WTC11 (cell line): ENCODE results near the gene IFIH1. TPM values are rescaled to one million over a fixed set of nuclear protein-coding genes. Genes with fewer than 3 reads are reported as not detected.
A peak's percentile ranks its signal among the peaks of the same experiment; 100 is the strongest.

Experiments
- ATAC-seq: fragments of 200-7000 bp; cut with Tn5 transposase; 2 replicates; pipeline ENCODE4 v1.10.0; 2021; ENCODE audit warnings: mild to moderate bottlenecking, moderate library complexity
- CTCF ChIA-PET: fragments of 300-600 bp; sonication (Branson Sonifier 250); formaldehyde crosslinking; loops from one replicate; lab custom pipeline; 2021; ENCODE audit warnings: antibody characterized with exemption; lab: Charles Lee
- POLR2A ChIA-PET: fragments of 350-600 bp; sonication (Branson Sonifier 250); formaldehyde crosslinking; loops from one replicate; lab custom pipeline; 2021; ENCODE audit warnings: antibody characterized with exemption; lab: Charles Lee
- DNase-seq: peaks from one replicate; pipeline ENCODE4 v3.0.0; 2021; ENCODE audit warnings: low spot score
- H3K27ac Mint-ChIP-seq: 2 replicates; pipeline ENCODE4 v1.8.0; 2021; ENCODE audit warnings: mixed read lengths
- H3K27me3 Mint-ChIP-seq: 2 replicates; pipeline ENCODE4 v1.8.0; 2021; ENCODE audit warnings: low read depth, mild to moderate bottlenecking, moderate library complexity, mixed read lengths
- H3K36me3 Mint-ChIP-seq: 2 replicates; pipeline ENCODE4 v1.8.0; 2021; ENCODE audit warnings: mixed read lengths
- H3K4me1 Mint-ChIP-seq: 2 replicates; pipeline ENCODE4 v1.8.0; 2022; ENCODE audit warnings: mixed read lengths
- H3K4me3 Mint-ChIP-seq: 2 replicates; pipeline ENCODE4 v1.8.0; 2021; ENCODE audit warnings: mild to moderate bottlenecking, moderate library complexity, mixed read lengths
- H3K9me3 Mint-ChIP-seq: 2 replicates; pipeline ENCODE4 v1.8.0; 2021; ENCODE audit warnings: mixed read lengths
- AFF4 ChIP-seq: sonication (generic); formaldehyde crosslinking; IDR thresholded peaks from 2 replicates; pipeline ENCODE4 v1.8.1; 2023; ENCODE audit warnings: mild to moderate bottlenecking, missing genetic modification reagents, borderline replicate concordance
- ARID4B ChIP-seq: sonication (generic); formaldehyde crosslinking; IDR thresholded peaks from 2 replicates; pipeline ENCODE4 v1.8.0; 2023; ENCODE audit warnings: missing genetic modification reagents, mild to moderate bottlenecking, borderline replicate concordance
- CDX4 ChIP-seq: fragments of 250-450 bp; sonication (Bioruptor Pico); IDR thresholded peaks from 2 replicates; pipeline ENCODE4 v1.9.0; 2021; ENCODE audit warnings: moderate library complexity, mild to moderate bottlenecking, inconsistent platforms, borderline replicate concordance
- CTCF ChIP-seq: fragments of 200-600 bp; IDR thresholded peaks from 2 replicates; pipeline ENCODE4 v1.8.0; 2022; ENCODE audit warnings: antibody characterized with exemption
- E2F4 ChIP-seq: sonication (generic); formaldehyde crosslinking; IDR thresholded peaks from 2 replicates; pipeline ENCODE4 v1.8.1; 2022; ENCODE audit warnings: low read depth, mild to moderate bottlenecking, moderate library complexity, missing genetic modification reagents, borderline replicate concordance
- ELF4 ChIP-seq: sonication (generic); formaldehyde crosslinking; IDR thresholded peaks from 2 replicates; pipeline ENCODE4 v1.8.1; 2022; ENCODE audit warnings: low read depth, mild to moderate bottlenecking, moderate library complexity, missing genetic modification reagents
- FOXJ3 ChIP-seq: sonication (generic); formaldehyde crosslinking; IDR thresholded peaks from 2 replicates; pipeline ENCODE4 v1.9.0; 2021; ENCODE audit warnings: missing genetic modification reagents, mild to moderate bottlenecking, borderline replicate concordance
- MYBL2 ChIP-seq: sonication (generic); formaldehyde crosslinking; IDR thresholded peaks from 2 replicates; pipeline ENCODE4 v1.8.1; 2023; ENCODE audit warnings: mild to moderate bottlenecking, moderate library complexity, missing genetic modification reagents
- NFATC4 ChIP-seq: fragments of 250-450 bp; sonication (Bioruptor Pico); IDR thresholded peaks from 2 replicates; pipeline ENCODE4 v1.9.0; 2021; ENCODE audit warnings: mild to moderate bottlenecking
- NR2C2 ChIP-seq: sonication (generic); formaldehyde crosslinking; IDR thresholded peaks from 2 replicates; pipeline ENCODE4 v1.8.0; 2022; ENCODE audit warnings: mild to moderate bottlenecking, missing genetic modification reagents
- OVOL2 ChIP-seq: fragments of 250-450 bp; sonication (Bioruptor Pico); IDR thresholded peaks from 2 replicates; pipeline ENCODE4 v1.9.0; 2021; ENCODE audit warnings: mild to moderate bottlenecking, borderline replicate concordance
- PREB ChIP-seq: sonication (generic); formaldehyde crosslinking; IDR thresholded peaks from 2 replicates; pipeline ENCODE4 v1.8.1; 2022; ENCODE audit warnings: mild to moderate bottlenecking, missing genetic modification reagents, moderate library complexity, borderline replicate concordance
- ZNF121 ChIP-seq: sonication (generic); formaldehyde crosslinking; IDR thresholded peaks from 2 replicates; pipeline ENCODE4 v1.8.0; 2023; ENCODE audit warnings: missing genetic modification reagents
- ZSCAN18 ChIP-seq: fragments of 250-450 bp; sonication (Bioruptor Pico); IDR thresholded peaks from 2 replicates; pipeline ENCODE4 v2.1.2; 2022; ENCODE audit warnings: mild to moderate bottlenecking, moderate library complexity
- total RNA-seq: library from RNA; stranded (reverse); gene quantifications from 3 replicates; pipeline ENCODE4 v1.2.3, GENCODE V29; 2021

IFIH1 gene
- total RNA-seq, 1 experiment from 2014 or later: 1.3 TPM

- TF ChIP-seq AFF4 (CRISPR knock-in tag) (no peak), ZSCAN18 (CRISPR knock-in tag) (no peak)
Observed at GRCh38 chr2:162257425-162257824, 61.1 kb downstream of the IFIH1 start (continued).

- H3K27me3 Mint-ChIP-seq: no peaks in the 10 kb centered on the region
- peaks cover 4% of the 10 kb centered on the region; the same call in 1 of the 2 replicates for H3K9me3 Mint-ChIP-seq
- POLR2A ChIA-PET: no interaction called here
- no peak overlapping the region for H3K27ac Mint-ChIP-seq
- ATAC-seq: no peak
- no peak for DNase-seq
- CTCF ChIA-PET: interaction anchor here (1.6 kb wide), 1 partner anchor 42 kb away, joined by 6 read pairs; no protein-coding TSS in a partner anchor
- TF ChIP-seq ZNF121 (CRISPR knock-in tag): no peak
- TF ChIP-seq CTCF: no peak
- TF ChIP-seq E2F4 (CRISPR knock-in tag): no peak
- TF ChIP-seq, all 79 proteins: peak for 0
- Mint-ChIP-seq H3K4me1 (peaks cover 10% of the 10 kb centered on the region), H3K4me3 (no peak overlapping the region), H3K36me3 (no peaks in the 10 kb centered on the region)
Observed at GRCh38 chr2:162256591-162256991, 61.9 kb downstream of the IFIH1 start.

GRCh38 chr2:162254236-162254871 lies 64.1 kb downstream of the IFIH1 start:
- CTCF ChIA-PET: no interaction called here
- TF ChIP-seq CDX4 (CRISPR knock-in tag): no peak
- no peak for TF ChIP-seq NR2C2
- TF ChIP-seq ELF4 (CRISPR knock-in tag): no peak
- no peak for TF ChIP-seq PREB (CRISPR knock-in tag)
- no peak for TF ChIP-seq MYBL2 (CRISPR knock-in tag)
- no peak for TF ChIP-seq ZNF121 (CRISPR knock-in tag)
- no peak for TF ChIP-seq FOXJ3
- TF ChIP-seq ARID4B: no peak
- no peak for TF ChIP-seq OVOL2 (CRISPR knock-in tag)
- TF ChIP-seq NFATC4 (CRISPR knock-in tag): no peak

More at GRCh38 chr2:162254236-162254871, 64.1 kb downstream of the IFIH1 start:
- H3K27me3 Mint-ChIP-seq: no peaks in the 10 kb centered on the region
- H3K4me3 Mint-ChIP-seq: no peak overlapping the region
- H3K36me3 Mint-ChIP-seq: no peaks in the 10 kb centered on the region
- H3K27ac Mint-ChIP-seq: no peak overlapping the region
- ATAC-seq (peak; percentile 78), DNase-seq (no peak)
- peaks cover 5% of the 10 kb centered on the region; the same call in 1 of the 2 replicates for H3K4me1 Mint-ChIP-seq
- POLR2A ChIA-PET: no interaction called here
- H3K9me3 Mint-ChIP-seq: peaks cover 13% of the 10 kb centered on the region
